ENCODE measurements around the gene SEC23A. TPM values are rescaled to one million over a fixed set of nuclear protein-coding genes. Genes with fewer than 3 reads are reported as not detected.

The SEC23A gene
- total and polyA plus RNA-seq, 2 donors (not counting 1 experiment from before 2014, with no cell fraction given): 13.2 to 52.3 TPM

GRCh38 chr14:39029789-39030188 is 73.2 kb downstream of the SEC23A start:
- Mint-ChIP-seq H3K27ac (no peak overlapping the region), H3K4me3 (no peak overlapping the region), H3K9me3 (ENCODE audit: insufficient read depth) (no peaks in the 10 kb centered on the region), H3K4me1 (no peaks in the 10 kb centered on the region), H3K27me3 (no peaks in the 10 kb centered on the region)
- H3K4me1 ChIP-seq (ENCODE audit: control insufficient read depth in 2 of 2, insufficient read depth in 2 of 2, low read length in 2 of 2): no peaks in the 10 kb centered on the region
- ATAC-seq (ENCODE audit: low read depth) (no peak), DNase-seq (no peak)
- WGBS (ENCODE audit: insufficient coverage): 100% methylated on average over 5 of the region's 8 CpGs
- no peaks in the 10 kb centered on the region for H3K27me3 ChIP-seq (replicated peaks in 1 of 4; ENCODE audit: control extremely low read depth in 1 of 4, control insufficient read depth in 3 of 4, insufficient read depth in 4 of 4, low read length in 3 of 4)
- ChIA-PET CTCF (no interaction called here), POLR2A (no interaction called here)
- no peak overlapping the region for H3K27ac ChIP-seq (ENCODE audit: low read length in 2 of 2)
- H3K4me3 ChIP-seq (ENCODE audit: control extremely low read depth in 1 of 5, extremely low read depth in 1 of 5, insufficient read depth in 1 of 5, low read depth in 2 of 5, low read length in 4 of 5): no peak overlapping the region
- H3K4me2 ChIP-seq (replicated peaks; ENCODE audit: low read depth, low read length, poor library complexity, severe bottlenecking): no peak overlapping the region
- no peaks in the 10 kb centered on the region for H3K9me3 ChIP-seq (ENCODE audit: control extremely low read depth in 1 of 3, control insufficient read depth in 2 of 3, insufficient read depth in 1 of 3, low read length in 2 of 3)
- TF ChIP-seq CTCF (IDR thresholded peaks at IDR 0.05): no peak
- no peak for TF ChIP-seq EZH2 (IDR thresholded peaks at IDR 0.05; ENCODE audit: borderline replicate concordance, insufficient read depth, low read depth, low read length, poor library complexity, severe bottlenecking)
- H2AFZ ChIP-seq (ENCODE audit: insufficient read depth, low read depth, low read length, poor library complexity, severe bottlenecking): no peak overlapping the region
- no peaks in the 10 kb centered on the region for H4K20me1 ChIP-seq (ENCODE audit: control insufficient read depth, insufficient read depth, low read length, poor library complexity, severe bottlenecking)
- H3K36me3 ChIP-seq (replicated peaks in 1 of 2; ENCODE audit: control extremely low read depth in 1 of 2, control insufficient read depth in 1 of 2, extremely low read depth in 1 of 2, insufficient read depth in 2 of 2, low read length in 1 of 2): peaks cover 1 to 34% of the 10 kb centered on the region in 2 experiments
- H3K79me2 ChIP-seq (ENCODE audit: control insufficient read depth, insufficient read depth, low read length): no peaks in the 10 kb centered on the region
- intact Hi-C loops (cut with micrococcal nuclease): no loop called here
- no peak overlapping the region for H3K9ac ChIP-seq (ENCODE audit: low read length)

GRCh38 chr14:39028620-39029019 is 74.4 kb downstream of the SEC23A start:
- Histone ChIP-seq H3K4me3 (ENCODE audit: control extremely low read depth in 1 of 5, extremely low read depth in 1 of 5, insufficient read depth in 1 of 5, low read depth in 2 of 5, low read length in 4 of 5) (no peak overlapping the region), H3K36me3 (replicated peaks in 1 of 2; ENCODE audit: control extremely low read depth in 1 of 2, control insufficient read depth in 1 of 2, extremely low read depth in 1 of 2, insufficient read depth in 2 of 2, low read length in 1 of 2) (peaks cover 1 to 26% of the 10 kb centered on the region in 2 experiments), H3K9me3 (ENCODE audit: control extremely low read depth in 1 of 3, control insufficient read depth in 2 of 3, insufficient read depth in 1 of 3, low read length in 2 of 3) (no peaks in the 10 kb centered on the region), H2AFZ (ENCODE audit: insufficient read depth, low read depth, low read length, poor library complexity, severe bottlenecking) (no peak overlapping the region), H3K4me1 (ENCODE audit: control insufficient read depth in 2 of 2, insufficient read depth in 2 of 2, low read length in 2 of 2) (no peaks in the 10 kb centered on the region), H3K27me3 (replicated peaks in 1 of 4; ENCODE audit: control extremely low read depth in 1 of 4, control insufficient read depth in 3 of 4, insufficient read depth in 4 of 4, low read length in 3 of 4) (no peaks in the 10 kb centered on the region), H3K4me2 (replicated peaks; ENCODE audit: low read depth, low read length, poor library complexity, severe bottlenecking) (no peak overlapping the region), H3K27ac (ENCODE audit: low read length in 2 of 2) (no peak overlapping the region), H4K20me1 (ENCODE audit: control insufficient read depth, insufficient read depth, low read length, poor library complexity, severe bottlenecking) (no peaks in the 10 kb centered on the region), H3K79me2 (ENCODE audit: control insufficient read depth, insufficient read depth, low read length) (no peaks in the 10 kb centered on the region), H3K9ac (ENCODE audit: low read length) (no peak overlapping the region)
- no peak for DNase-seq
- Mint-ChIP-seq H3K4me1 (no peaks in the 10 kb centered on the region), H3K4me3 (no peak overlapping the region), H3K27ac (no peak overlapping the region), H3K9me3 (ENCODE audit: insufficient read depth) (no peaks in the 10 kb centered on the region), H3K27me3 (no peaks in the 10 kb centered on the region)
- POLR2A ChIA-PET: no interaction called here
- intact Hi-C loops (cut with micrococcal nuclease): no loop called here
- TF ChIP-seq EZH2 (IDR thresholded peaks at IDR 0.05; ENCODE audit: borderline replicate concordance, insufficient read depth, low read depth, low read length, poor library complexity, severe bottlenecking) (no peak), CTCF (IDR thresholded peaks at IDR 0.05) (no peak)
- CTCF ChIA-PET: no interaction called here
- ATAC-seq (ENCODE audit: low read depth): no peak

All from B cell (primary cell).